HUES64 (cell line): Measurements from ENCODE around the gene FBXL13.

ENCODE experiments used
- H3K27ac ChIP-seq: 2 replicates; pipeline ENCODE4 v1.7.0; 2013; ENCODE audit warnings: low read depth, low read length, inconsistent platforms
- H3K27me3 ChIP-seq: 2 replicates; pipeline ENCODE4 v1.6.1; 2013; ENCODE audit warnings: mild to moderate bottlenecking, low read length; ENCODE audit not compliant: insufficient read depth
- H3K36me3 ChIP-seq: 2 replicates; pipeline ENCODE4 v1.6.1; 2013; ENCODE audit warnings: mild to moderate bottlenecking, low read length; ENCODE audit not compliant: insufficient read depth
- H3K4me1 ChIP-seq: 2 replicates; pipeline ENCODE4 v1.6.1; 2013; ENCODE audit warnings: mild to moderate bottlenecking, low read length, moderate library complexity; ENCODE audit not compliant: insufficient read depth
- H3K4me3 ChIP-seq: 2 replicates; pipeline ENCODE4 v1.5.1; 2013; ENCODE audit warnings: mild to moderate bottlenecking, low read length, moderate library complexity
- H3K9ac ChIP-seq: 2 replicates; pipeline ENCODE4 v1.6.1; 2013; ENCODE audit warnings: mild to moderate bottlenecking, low read depth, low read length
- H3K9me3 ChIP-seq: 2 replicates; pipeline ENCODE4 v1.6.1; 2013; ENCODE audit warnings: low read depth, low read length; ENCODE audit not compliant: insufficient read depth
- WGBS: fragments of 150-250, 120-280 bp; methylation state at CpG from one replicate; pipeline ENCODE4 v1.1.7; 2013; ENCODE audit warnings: missing lambda C conversion rate; 5-methylcytosine and 5-hydroxymethylcytosine counted together

FBXL13 gene

GRCh38 chr7:102895602-102896001 is 179.0 kb downstream of the FBXL13 start:
- WGBS: 90% methylated on average over 3 of the region's 3 CpGs
- H3K27ac ChIP-seq: no peak overlapping the region
- H3K9me3 ChIP-seq: no peaks in the 10 kb centered on the region
- no peaks in the 10 kb centered on the region for H3K4me1 ChIP-seq
- H3K27me3 ChIP-seq: no peaks in the 10 kb centered on the region
- no peak overlapping the region for H3K4me3 ChIP-seq
- H3K9ac ChIP-seq: no peak overlapping the region
- H3K36me3 ChIP-seq: no peaks in the 10 kb centered on the region

GRCh38 chr7:102892631-102893278 is 181.8 kb downstream of the FBXL13 start:
- WGBS: 91% methylated on average over 1 of the region's 1 CpG
- no peak overlapping the region for H3K4me3 ChIP-seq

GRCh38 chr7:102891693-102892261 is 182.8 kb downstream of the FBXL13 start:
- WGBS: 96% methylated on average over 1 of the region's 1 CpG
- H3K9me3 ChIP-seq: no peaks in the 10 kb centered on the region
- H3K27me3 ChIP-seq: no peaks in the 10 kb centered on the region
- H3K36me3 ChIP-seq: no peaks in the 10 kb centered on the region
- no peak overlapping the region for H3K9ac ChIP-seq
- H3K27ac ChIP-seq: no peak overlapping the region
- no peaks in the 10 kb centered on the region for H3K4me1 ChIP-seq
- H3K4me3 ChIP-seq: no peak overlapping the region

More at GRCh38 chr7:102892631-102893278, 181.8 kb downstream of the FBXL13 start:
- no peak overlapping the region for H3K27ac ChIP-seq
- H3K27me3 ChIP-seq: no peaks in the 10 kb centered on the region
- no peaks in the 10 kb centered on the region for H3K9me3 ChIP-seq
- H3K9ac ChIP-seq: no peak overlapping the region
- H3K36me3 ChIP-seq: no peaks in the 10 kb centered on the region
- no peaks in the 10 kb centered on the region for H3K4me1 ChIP-seq

- H3K9me3 ChIP-seq: no peaks in the 10 kb centered on the region
- H3K9ac ChIP-seq: no peak overlapping the region
- 87% methylated on average over 4 of the region's 5 CpGs for WGBS
- H3K27ac ChIP-seq: no peak overlapping the region
- no peaks in the 10 kb centered on the region for H3K27me3 ChIP-seq
- no peak overlapping the region for H3K4me3 ChIP-seq
- H3K4me1 ChIP-seq: no peaks in the 10 kb centered on the region
- H3K36me3 ChIP-seq: no peaks in the 10 kb centered on the region
Measured at GRCh38 chr7:102890971-102891692, 183.5 kb downstream of the FBXL13 start.

GRCh38 chr7:102890292-102890970 is 184.2 kb downstream of the FBXL13 start:
- WGBS: 92% methylated on average over 1 of the region's 2 CpGs
- H3K27me3 ChIP-seq: no peaks in the 10 kb centered on the region
- no peak overlapping the region for H3K27ac ChIP-seq
- no peak overlapping the region for H3K4me3 ChIP-seq
- no peaks in the 10 kb centered on the region for H3K9me3 ChIP-seq
- H3K36me3 ChIP-seq: no peaks in the 10 kb centered on the region
- H3K9ac ChIP-seq: no peak overlapping the region
- no peaks in the 10 kb centered on the region for H3K4me1 ChIP-seq

GRCh38 chr7:102889851-102890250 is 184.7 kb downstream of the FBXL13 start:
- Histone ChIP-seq H3K4me3 (no peak overlapping the region), H3K27me3 (no peaks in the 10 kb centered on the region), H3K4me1 (no peaks in the 10 kb centered on the region), H3K27ac (no peak overlapping the region), H3K36me3 (no peaks in the 10 kb centered on the region), H3K9me3 (no peaks in the 10 kb centered on the region), H3K9ac (no peak overlapping the region)
- 96% methylated on average over 2 of the region's 2 CpGs for WGBS

- Histone ChIP-seq H3K9ac (no peak overlapping the region), H3K4me3 (no peak overlapping the region), H3K9me3 (no peaks in the 10 kb centered on the region), H3K4me1 (no peaks in the 10 kb centered on the region), H3K36me3 (no peaks in the 10 kb centered on the region), H3K27ac (no peak overlapping the region), H3K27me3 (no peaks in the 10 kb centered on the region)
- 94% methylated on average over 3 of the region's 3 CpGs for WGBS
Measured at GRCh38 chr7:102888561-102889233, 185.9 kb downstream of the FBXL13 start.

GRCh38 chr7:102883098-102883860 is 191.3 kb downstream of the FBXL13 start:
- 94% methylated on average over 6 of the region's 6 CpGs for WGBS

GRCh38 chr7:102875700-102876295 is 198.8 kb downstream of the FBXL13 start:
- H3K27ac ChIP-seq: no peak overlapping the region
- no peaks in the 10 kb centered on the region for H3K27me3 ChIP-seq
- H3K36me3 ChIP-seq: no peaks in the 10 kb centered on the region
- H3K4me1 ChIP-seq: no peaks in the 10 kb centered on the region
- H3K9ac ChIP-seq: no peak overlapping the region
- 92% methylated on average over 3 of the region's 3 CpGs for WGBS
- no peaks in the 10 kb centered on the region for H3K9me3 ChIP-seq
- H3K4me3 ChIP-seq: no peak overlapping the region

More at GRCh38 chr7:102883098-102883860, 191.3 kb downstream of the FBXL13 start:
- H3K27ac ChIP-seq: no peak overlapping the region
- no peak overlapping the region for H3K4me3 ChIP-seq
- no peaks in the 10 kb centered on the region for H3K9me3 ChIP-seq
- no peaks in the 10 kb centered on the region for H3K36me3 ChIP-seq
- no peaks in the 10 kb centered on the region for H3K4me1 ChIP-seq
- H3K9ac ChIP-seq: no peak overlapping the region
- H3K27me3 ChIP-seq: no peaks in the 10 kb centered on the region

- no peaks in the 10 kb centered on the region for H3K27me3 ChIP-seq
- H3K4me1 ChIP-seq: no peaks in the 10 kb centered on the region
- H3K4me3 ChIP-seq: no peak overlapping the region
- no peaks in the 10 kb centered on the region for H3K36me3 ChIP-seq
- WGBS: 100% methylated on average over 1 of the region's 1 CpG
- no peak overlapping the region for H3K9ac ChIP-seq
- H3K9me3 ChIP-seq: no peaks in the 10 kb centered on the region
- H3K27ac ChIP-seq: no peak overlapping the region
Measured at GRCh38 chr7:102874966-102875365, 199.6 kb downstream of the FBXL13 start.
